GM19328 (cell line): ENCODE data around the gene HLF.

Experiments
- ATAC-seq: cut with Tn5 transposase; IDR thresholded peaks from one replicate; pipeline ENCODE4 v1.9.1; 2021; ENCODE audit warnings: mild to moderate bottlenecking, moderate library complexity; ENCODE audit not compliant: unreplicated experiment

The HLF gene

DNA sequence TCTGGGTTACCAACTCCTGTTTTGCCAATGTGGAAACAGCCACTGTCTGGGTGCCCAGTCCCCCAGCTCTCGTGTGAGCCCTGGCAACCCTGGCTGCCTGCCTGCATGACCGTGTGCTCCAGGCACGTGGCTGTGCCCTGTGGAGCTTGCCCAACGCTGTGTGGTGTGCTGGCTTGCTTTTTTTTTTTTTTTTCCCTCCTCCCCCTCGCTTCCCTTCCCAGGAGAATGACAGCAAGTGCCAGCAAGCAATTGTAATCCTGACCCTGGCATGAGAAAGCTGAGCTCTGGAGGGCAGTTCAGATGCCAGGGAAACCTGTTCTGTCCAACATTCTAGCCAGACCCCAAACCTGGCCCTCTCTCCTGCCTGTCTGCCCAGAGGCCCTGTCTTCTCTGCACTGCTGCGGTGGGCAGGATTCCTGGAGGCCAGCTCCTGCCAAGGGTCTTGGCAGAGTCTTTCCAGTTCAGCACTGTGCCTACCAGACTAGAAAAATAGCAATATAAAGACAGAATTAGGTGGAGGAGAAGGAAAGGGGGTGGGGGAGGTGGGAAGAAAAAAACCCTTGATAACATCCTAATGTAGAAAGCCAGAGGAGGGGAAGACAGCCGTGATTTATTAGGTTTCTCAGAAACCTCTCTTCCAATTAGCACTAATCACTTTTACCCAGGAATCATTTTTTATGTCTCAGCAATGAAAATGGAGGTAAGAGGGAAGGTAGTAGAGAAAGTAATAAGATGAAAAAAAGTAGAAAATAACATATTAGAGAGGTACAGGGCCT lies 9.0 kb downstream of the HLF start:
- ATAC-seq: no peak

DNA sequence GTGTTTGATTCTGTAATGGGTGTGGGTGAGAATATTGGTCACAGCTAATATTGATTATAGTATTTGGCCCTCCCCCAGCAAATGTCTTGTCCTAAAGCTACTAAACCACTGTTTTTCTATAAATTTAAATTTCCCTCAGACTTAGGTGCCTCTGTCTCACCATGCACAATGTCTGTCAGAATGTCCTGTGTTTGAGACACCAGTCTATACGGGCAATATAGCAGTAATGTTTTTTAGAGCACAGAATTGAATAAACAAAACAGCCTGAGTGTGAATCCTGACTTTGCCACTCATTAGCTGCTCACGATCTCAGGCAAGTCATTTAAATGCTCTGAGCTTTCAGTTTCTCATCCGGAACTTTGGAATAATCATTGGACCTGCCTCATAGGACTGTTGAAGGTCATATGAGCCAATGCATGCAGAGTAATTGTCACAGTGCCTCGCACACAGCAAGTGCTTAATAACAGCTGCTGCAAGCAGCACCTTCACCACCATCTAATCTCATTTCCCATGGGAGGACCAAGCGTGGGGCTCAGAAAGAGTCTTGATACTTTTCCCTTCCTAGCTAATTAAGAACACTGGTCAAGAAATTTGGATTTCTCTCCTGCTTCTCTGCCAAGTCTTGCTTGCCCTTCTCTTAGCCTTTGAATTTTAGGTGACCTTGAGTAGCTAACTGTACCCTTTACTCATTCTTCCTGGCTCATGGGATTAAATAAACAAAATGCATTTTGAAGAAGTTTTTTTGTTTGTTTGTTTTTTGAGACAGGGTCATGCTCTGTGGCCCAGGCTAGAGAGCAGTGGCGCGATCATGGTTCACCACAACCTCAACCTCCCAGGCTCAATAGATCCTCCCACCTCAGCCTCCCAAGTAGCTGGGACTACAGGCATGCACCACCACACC lies 9.8 kb downstream of the HLF start:
- no peak for ATAC-seq

DNA sequence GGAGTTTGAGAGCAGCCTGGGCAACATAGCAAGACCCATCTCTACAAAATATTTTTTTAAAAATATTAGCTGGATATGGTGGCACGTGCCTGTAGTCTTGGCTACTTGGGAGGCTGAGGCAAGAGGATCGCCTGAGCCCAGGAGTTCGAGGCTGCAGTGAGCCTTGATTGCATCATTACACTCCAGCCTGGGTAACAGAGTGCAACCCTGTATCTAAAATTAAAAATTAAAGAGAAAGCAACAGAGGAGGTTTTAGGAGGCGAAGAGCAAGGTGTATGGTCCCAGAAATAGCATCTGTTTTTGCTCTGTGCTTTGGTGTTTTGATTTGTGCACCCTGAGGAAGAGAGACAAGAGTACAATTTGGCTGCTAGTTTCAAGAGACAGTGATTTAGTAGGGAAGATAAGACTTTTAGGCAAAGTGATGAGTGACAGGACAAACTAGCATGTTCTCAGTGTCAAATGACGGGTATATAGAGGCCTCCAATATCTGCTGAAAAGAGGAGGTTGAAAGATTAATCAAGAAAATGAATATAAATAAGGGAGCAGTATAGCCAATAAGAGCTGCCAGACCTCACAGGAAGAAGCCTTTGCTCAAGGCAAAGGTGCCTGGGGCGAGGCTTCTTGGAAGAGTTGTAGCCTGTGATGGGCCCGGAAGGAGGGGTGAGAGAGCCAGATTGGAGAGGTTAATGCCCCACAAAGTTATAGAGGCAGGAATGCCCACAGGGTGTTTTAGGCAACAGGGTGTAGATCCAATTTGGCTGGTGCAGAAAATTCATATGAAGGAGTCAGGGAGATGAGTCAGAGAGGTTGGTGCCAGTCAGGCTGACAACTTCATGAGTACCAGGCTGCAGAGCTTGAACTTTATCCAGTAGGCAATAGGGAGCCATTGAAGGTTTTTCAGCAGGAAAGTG lies 11.4 kb downstream of the HLF start:
- ATAC-seq: no peak

DNA sequence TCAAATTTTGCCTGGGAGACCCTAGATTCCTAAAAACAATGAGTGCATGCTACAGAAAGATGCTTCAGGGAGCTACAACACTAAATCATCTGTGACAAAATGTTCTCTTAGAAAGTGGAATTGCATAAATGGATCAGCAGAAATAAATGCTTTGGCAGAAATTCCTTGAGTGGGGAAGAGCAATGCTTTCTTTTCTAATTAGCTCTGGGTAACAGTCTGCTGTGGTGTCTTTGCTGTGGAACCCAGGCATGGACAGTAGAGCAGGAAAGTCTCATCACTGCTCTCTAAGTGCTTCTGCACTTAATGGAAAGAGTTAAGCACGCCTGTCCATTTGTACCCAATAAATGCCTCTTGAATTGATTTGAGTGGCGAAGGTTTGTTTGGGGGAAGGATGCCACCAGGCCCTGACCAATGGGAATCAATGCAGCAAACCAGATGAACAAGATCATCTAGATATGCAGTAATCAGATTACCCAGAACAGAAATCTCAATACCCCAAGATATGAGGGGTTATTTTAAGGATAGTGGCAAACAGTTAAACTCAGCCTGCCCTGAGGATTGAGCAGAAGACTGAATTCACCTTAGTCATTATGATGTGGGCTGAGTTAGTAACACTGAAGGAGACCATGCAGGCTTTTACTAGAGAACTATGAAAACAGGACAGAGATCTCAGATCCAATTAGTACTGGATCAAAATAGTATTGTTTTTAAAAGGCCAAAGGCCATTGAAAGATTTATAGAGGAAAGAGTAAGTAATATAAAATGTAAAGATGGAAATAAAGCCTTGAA lies 13.6 kb downstream of the HLF start:
- no peak for ATAC-seq

DNA sequence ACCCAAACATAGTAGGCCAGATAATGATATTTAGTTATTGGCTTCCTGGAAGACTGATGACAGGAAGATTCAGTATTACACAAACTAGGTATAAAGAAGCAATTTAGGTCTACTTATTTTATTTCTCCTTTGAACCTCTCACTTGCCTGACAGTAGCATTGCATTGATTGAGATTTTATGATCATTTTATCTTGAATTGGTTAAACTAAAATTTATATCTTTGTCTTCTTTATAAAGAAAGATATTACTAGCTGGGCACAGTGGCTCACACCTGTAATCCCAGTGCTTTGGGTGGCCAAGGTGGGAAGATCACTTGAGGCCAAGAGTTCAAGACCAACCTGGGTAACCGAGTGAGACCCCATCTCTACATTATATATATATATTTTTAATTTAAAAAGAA lies 14.4 kb downstream of the HLF start:
- no peak for ATAC-seq

DNA sequence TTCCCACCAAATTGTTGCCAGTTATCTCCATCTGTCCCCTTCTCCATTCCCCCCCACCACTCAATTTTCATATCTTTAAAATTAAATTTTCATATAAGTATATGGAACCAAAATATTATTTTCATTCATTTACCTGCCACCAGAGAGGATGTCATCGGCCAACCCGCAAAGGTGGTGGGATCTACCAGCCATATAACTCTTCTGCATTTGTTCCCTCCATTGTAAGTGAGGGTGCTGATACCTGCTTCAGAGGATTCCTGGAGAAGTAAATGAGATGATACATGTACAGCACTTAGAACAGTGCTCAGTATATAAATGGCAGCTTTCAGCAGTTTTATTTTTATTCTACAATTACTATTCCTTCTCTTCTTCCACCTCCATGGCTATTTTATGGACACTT lies 15.0 kb downstream of the HLF start:
- ATAC-seq: no peak

DNA sequence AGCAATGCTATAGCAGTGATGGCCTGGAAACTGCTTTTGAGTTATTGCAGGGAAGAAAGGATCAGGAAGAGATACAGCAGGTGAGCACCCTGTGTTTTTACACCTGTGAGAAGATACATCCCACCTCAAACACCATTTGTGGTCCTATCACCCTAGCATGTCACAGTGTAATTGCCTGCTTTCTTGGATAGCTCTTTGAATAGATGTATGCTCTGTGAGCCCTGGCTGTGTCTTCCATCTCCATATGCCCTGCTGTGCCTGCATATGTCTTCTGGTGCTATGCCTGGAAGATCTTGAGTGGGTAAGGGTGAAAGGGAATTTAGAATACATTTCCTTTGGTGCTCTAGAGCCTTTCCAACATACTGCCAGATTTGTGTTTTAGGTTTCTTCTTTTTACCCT lies 15.5 kb downstream of the HLF start:
- no peak for ATAC-seq

DNA sequence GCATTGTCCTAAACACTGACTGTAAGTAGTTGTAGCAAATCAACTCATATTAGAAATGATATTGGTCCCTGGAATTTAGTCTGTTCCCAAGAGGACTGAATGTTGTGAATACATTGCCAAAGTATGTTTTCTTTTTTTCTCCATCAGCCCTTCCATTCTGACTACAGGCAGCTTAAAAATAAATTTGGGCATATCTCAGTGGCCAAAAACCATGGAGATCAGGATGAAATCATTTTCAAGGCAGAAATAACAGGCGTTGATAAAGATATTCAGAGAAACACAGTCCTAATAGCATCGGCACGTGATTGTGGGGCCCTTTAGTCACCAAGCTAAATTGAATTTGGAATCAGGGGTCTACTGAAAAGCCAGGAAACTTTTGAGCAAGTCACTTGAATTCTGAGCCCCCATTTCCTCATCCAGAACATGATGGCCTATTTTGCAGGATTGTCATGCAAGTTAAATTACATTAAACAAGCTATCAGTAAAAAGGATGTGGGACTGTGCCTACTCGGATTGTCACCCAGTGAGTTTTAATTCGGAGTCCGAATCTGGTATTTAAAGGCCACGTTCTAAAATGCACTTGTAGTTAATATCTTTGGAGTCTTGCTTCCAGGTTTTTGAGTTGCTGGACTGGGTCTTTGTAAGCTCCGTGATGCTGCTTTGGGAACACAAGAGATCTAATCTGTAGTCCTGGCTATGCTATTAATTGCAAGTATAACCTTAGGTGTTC lies 17.1 kb downstream of the HLF start:
- ATAC-seq: no peak

DNA sequence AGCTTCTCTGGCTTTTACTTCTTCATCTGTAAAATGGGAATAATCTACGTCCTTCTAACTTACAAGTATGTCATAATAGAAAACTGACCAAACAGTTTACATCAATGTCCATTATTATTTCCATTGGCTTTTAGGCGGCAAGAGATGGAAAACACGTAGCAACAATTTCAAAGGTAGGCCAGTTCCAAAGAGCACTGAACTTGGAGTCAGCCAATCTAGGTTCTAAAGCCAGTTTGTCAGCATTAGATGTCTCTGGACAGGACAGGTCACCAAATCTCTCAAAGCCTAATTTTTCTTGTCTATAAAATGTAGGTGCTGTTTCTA lies 17.6 kb downstream of the HLF start:
- ATAC-seq: no peak

DNA sequence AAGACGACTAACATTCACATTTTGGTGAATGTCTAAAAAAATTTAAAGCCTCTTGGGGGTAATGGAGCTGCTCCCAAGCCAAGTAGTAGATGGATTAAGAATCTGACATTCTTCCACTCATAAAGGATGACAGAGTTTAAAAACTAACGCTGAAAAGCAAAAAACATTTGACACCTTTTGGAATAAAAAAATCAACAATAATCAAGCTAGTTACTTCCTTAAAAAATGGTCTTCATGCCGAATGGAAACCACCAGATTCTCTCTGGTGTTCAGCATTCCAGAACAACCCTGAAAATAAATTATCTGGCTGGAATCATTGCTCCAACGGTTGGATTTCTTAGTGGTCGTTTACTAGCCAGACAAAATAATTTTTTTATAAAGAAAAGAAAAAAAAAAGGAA lies 18.0 kb downstream of the HLF start:
- ATAC-seq: no peak

DNA sequence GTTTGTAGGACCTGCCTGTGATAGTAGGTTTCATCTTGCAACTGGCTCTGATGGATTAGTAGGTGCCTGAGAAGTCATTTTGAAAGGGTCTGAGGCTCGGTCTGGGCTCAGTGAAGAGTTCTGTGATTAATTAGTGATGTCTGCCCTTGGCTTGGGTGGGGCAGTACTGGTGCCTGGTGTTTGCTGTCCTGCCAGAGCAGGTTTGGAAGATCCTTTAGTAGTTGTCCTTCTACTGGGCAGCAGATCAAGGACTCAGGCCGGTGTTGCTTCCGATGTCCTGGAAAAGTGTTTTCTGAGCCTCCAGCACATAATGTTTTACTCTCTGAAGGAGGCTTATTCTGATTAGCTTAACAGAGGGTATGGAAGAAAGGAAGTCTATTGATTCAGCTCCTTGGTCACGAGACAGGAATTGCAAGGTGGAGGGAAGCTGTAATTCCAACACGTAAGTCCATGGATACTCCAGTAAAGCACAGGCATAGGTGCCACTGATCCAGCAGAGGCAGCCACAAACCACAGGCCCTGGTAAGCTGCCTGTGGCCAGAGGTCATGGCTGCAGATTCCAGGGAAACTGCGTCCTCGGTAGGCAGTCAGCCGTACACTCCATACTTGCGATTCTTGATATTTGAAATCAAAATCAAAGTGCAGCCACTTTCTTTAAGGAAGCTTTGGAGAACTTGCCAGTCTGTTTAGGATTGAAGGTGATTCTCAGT lies 18.7 kb downstream of the HLF start:
- ATAC-seq: no peak

DNA sequence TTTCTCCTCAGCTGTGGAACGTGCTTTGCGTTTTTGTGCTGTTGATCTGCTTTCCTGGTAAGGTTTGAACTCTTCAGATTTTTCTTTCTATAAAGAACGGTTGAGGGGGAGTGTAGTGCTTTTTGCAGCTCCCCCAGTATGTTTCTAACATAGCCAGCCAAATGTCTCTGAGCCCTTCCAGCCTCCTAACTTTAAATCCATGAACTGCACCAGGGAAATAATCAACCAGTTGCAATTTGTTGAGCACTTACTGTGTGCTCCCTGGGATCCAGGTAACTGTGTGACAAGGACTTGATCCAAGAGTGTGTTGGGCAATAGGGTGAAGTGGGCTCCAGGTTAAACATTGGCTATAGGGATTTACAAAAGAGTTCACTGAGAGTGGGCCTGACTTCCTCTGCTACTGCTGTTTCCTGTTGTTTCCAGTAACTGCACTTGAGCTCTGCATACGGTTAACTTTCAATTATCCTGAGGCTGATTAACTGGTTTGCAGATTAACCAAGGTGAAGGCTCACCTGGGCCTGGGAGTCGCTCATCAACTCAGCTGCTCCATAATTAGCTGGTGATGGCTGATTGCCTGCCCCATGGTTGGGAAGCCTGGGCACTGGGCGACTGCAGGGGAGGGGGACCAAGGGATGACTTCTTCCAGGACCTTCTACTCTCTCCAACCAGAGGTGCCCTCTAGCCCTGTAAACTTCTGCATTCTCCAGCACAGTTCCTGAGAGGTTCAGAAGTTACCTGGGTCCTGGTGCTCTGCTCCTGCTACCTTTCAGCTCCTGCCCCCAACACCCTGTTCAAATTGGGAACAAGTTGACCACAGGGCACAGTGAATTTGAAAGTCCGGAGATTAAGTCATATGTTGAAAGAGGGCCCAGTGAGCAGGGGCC lies 19.5 kb downstream of the HLF start:
- no peak for ATAC-seq

DNA sequence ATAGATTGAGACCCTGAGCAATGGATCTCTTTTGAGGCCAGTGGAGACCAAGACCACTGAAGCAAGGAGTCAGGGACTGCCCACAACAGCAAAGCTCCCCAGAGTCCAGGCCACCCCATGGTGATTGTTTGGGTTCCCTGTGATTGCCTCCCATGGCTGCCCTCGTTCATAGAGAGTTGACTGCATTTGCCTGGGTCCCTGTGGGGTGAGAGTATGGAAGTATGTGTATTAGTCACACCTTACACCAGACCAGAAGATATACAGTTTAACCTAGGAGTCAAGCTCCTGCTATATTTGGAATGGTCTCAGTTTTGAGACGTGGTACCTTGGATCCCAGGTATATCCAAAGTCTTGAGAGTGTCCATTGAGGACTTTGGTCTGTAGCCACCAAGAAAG lies 20.2 kb downstream of the HLF start:
- ATAC-seq: no peak

DNA sequence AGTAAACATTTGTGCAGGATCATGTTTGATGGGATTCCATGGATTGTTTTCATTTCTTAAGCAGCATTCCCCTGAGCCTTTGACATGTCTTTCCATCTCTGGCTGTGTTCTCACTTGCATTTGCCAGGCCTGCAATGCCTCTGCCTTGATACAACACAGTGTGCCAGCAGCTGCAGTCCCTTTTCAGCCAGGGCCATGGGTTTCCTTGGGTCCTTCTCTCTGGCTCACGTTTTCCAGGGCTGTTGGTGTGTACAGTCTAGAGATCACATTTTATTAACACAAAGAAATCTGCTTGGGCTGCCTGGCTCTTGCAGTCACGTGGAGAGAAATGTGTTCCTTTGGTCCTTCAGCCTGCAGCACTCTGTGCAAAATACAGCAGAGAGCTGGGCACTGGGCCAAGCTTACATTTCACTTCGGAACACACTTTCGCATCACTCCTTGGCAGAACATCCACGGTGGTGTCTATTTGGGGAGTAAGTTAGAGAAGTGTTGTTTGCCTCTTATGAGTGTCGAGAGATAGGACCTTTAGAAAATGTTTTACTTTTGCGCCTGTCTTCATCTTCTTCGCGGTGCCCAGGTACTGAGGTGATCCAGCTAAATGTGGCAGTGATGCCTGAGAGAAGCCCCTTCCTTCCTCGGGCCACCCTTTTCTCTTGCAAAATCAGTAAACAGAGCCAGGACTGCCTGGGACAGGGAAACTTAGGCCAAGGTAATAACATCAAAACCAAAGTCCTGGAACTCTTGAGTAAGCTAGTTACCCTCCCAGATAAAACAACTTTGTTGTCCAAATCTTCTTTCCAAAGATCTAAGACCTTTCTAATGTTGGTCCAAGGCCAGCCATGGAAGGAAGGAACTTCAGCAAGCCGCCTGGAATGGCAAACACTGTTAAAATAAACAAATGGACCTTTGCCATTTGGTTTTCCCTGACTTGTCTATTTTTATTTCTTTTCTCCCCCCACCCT lies 20.9 kb downstream of the HLF start:
- ATAC-seq: no peak

DNA sequence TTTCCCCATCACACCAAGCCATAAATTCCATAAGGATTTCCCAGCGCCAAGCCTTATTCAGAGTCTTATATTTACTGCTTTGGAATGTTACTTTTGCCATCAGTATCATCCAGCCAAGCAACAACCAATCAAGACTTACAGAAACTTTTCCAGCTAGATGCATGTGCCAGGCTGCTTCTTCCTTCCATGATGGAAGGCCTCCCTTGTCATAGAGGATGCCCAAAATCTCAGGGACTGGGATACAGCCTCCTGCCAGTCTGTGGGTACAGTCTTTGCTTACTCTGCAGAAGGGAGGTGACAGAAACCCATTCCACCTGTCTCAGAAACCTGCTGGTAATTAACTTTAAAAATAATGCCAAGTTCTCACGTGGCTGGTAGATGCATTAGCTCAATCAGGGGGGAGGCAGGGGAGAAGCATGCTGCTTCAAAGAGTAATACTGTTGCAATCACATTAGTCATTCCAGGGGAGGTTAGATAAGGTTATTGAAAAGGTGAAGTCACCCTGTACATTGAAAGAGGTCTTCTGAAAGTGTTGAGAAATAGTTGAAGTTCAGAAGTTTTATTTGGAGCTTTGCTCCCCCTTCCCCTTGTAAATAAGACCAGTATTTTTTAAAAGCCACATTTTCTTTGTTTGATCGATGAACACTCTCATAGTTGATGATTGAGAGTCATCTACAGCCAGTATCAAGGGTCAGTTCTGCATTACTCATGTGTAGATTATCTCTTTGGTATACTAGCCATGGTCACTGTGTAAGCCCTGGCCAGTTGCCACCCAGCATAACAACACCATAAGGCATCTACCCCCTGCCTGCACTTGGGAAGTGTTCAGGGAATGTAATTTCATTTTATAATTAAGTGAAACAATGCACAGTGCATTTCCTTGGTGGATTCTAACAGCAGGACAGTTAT lies 22.2 kb downstream of the HLF start:
- no peak for ATAC-seq
